ENCODE results near the gene PDGFB. TPM values are rescaled to one million over a fixed set of nuclear protein-coding genes. Genes with fewer than 3 reads are reported as not detected.

The PDGFB gene
- total RNA-seq, 4 donors from 2014 or later, result 6.0 to 20.0 (median 8.9) TPM

DNA sequence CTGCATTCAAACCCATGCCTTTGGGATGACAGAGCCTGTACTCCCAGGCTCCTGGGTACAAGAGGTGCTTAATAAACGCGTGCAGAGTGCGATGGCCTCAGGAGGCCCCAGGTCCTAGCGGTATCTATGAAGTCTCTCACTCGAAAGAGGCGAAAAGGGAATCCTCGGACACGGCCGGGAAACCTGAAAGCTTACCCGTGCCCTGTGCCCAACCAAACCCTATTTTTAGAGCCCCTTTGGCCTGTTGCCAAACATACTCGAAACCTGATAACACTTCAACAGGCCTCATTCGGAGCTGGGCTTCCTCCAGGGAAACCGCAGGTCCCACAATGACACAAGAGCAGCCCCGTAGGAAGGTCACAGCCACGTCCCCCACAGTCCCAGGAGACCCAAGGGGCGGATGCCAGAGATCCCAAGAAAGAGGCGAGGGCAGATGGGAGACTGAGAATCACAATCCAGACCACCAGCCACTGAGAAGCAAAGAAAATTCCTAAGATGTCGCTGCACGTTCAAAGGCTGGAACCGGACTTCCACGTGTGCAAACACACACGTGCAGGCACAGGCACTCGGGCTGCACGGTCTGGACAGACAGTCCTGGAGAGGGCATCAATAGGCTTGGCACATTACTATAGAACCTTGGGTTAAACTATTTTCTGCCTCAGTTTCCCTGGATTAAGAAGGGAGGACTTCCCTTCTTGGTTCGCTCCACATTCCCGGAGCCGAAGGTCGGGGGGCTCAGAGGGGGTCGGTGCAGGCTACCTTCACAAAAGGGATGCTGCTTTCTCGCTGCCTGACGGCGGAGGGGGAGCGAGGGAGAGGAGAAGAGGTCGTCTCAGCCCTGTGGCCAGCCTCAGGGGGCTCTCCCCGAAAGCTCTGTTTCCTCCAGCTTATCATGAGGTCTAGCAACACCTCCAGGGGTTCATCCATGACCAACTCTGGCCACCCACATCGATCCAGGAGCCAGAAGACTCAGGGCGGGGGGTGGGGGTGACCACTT lies 8.2 kb downstream of the PDGFB start:
- in situ Hi-C loops (cut with MboI; ENCODE audit: low sequenced_read_pairs in 4 of 4) (loop anchor here in 1 of 4 donors (5.0 kb wide), 1 partner anchor 81 kb away; the partner anchor contains the start of gene RPL3), intact Hi-C loops (cut with DNase I; ENCODE audit: low total_unique reads) (loop anchor here (1.0 to 10.0 kb wide), 4 partner anchors 17 to 534 kb away; partner anchors contain the start of genes CBX6, JOSD1 and SUN2)
- H3K27me3 ChIP-seq, result no peaks in the 10 kb centered on the region
- no peaks in the 10 kb centered on the region for H3K36me3 ChIP-seq
- H3K4me1 ChIP-seq, result peaks cover 77 to 90% of the 10 kb centered on the region in 2 donors
- no peaks in the 10 kb centered on the region for H3K9me3 ChIP-seq
- H3K4me3 ChIP-seq, result peak overlapping the region in 2 of 4 donors; percentile 0 to 3
- ATAC-seq, result peak; percentile 57 to 67
- DNase-seq, result peak; percentile 89 to 95
- no peak for TF ChIP-seq CTCF (IDR thresholded peaks at IDR 0.05 in 4 of 5, conservative IDR thresholded peaks at IDR 0.05 in 1 of 5)
- TF ChIP-seq POLR2A (IDR thresholded peaks at IDR 0.05), result no peak
- peak overlapping the region; percentile 91 to 97 (median 92) for H3K27ac ChIP-seq

- DNase-seq, result peak; percentile 90 to 98
- Histone ChIP-seq H3K27me3 (no peaks in the 10 kb centered on the region), H3K4me3 (peak overlapping the region in 1 of 4 donors; percentile 2), H3K36me3 (no peaks in the 10 kb centered on the region), H3K9me3 (no peaks in the 10 kb centered on the region), H3K4me1 (peaks cover 68 to 74% of the 10 kb centered on the region in 2 donors), H3K27ac (peak overlapping the region; percentile 91 to 97 (median 92))
- intact Hi-C loops (cut with DNase I; ENCODE audit: low total_unique reads) (loop anchor here (2.0 to 10.0 kb wide), 6 partner anchors 48 to 533 kb away; partner anchors contain the start of genes CBX6, CBX7, JOSD1 and RPL3), in situ Hi-C loops (cut with MboI; ENCODE audit: low sequenced_read_pairs in 4 of 4) (loop anchor here in 1 of 4 donors (5.0 kb wide), 1 partner anchor 82 kb away; the partner anchor contains the start of gene RPL3)
- no peak for TF ChIP-seq CTCF (IDR thresholded peaks at IDR 0.05 in 4 of 5, conservative IDR thresholded peaks at IDR 0.05 in 1 of 5)
- TF ChIP-seq POLR2A (IDR thresholded peaks at IDR 0.05), result peak in 1 of 2 donors; percentile 17
- ATAC-seq, result peak; percentile 54 to 59
Observed at GRCh38 chr22:39234867-39235687, 9.7 kb downstream of the PDGFB start.

GRCh38 chr22:39234472-39234787 lies 10.4 kb downstream of the PDGFB start:
- Histone ChIP-seq H3K27me3 (no peaks in the 10 kb centered on the region), H3K36me3 (no peaks in the 10 kb centered on the region), H3K4me1 (peaks cover 62 to 68% of the 10 kb centered on the region in 2 donors), H3K9me3 (no peaks in the 10 kb centered on the region), H3K4me3 (peak overlapping the region in 1 of 4 donors; percentile 2), H3K27ac (peak overlapping the region; percentile 91 to 97 (median 92))
- in situ Hi-C loops (cut with MboI; ENCODE audit: low sequenced_read_pairs in 4 of 4), result no loop called here
- TF ChIP-seq CTCF (IDR thresholded peaks at IDR 0.05 in 4 of 5, conservative IDR thresholded peaks at IDR 0.05 in 1 of 5), result peak; percentile 49 to 57 (median 50)
- TF ChIP-seq POLR2A (IDR thresholded peaks at IDR 0.05), result peak in 1 of 2 donors; percentile 48
- DNase-seq, result peak; percentile 58 to 91
- intact Hi-C loops (cut with DNase I; ENCODE audit: low total_unique reads), result loop anchor here (2.0 to 10.0 kb wide), 4 partner anchors 48 to 480 kb away; partner anchors contain the start of genes CBX7, RPL3 and SUN2
- peak; percentile 40 to 45 for ATAC-seq
